Measurements from ENCODE around the gene ARHGAP15. TPM values are rescaled to one million over a fixed set of nuclear protein-coding genes. Genes with fewer than 3 reads are reported as not detected.

Gene ARHGAP15
- total RNA-seq, 1 experiment from 2014 or later = 0.26 TPM

GRCh38 chr2:143210446-143210819 lies 81.2 kb downstream of the ARHGAP15 start:
- Histone ChIP-seq H3K9me3 (replicated peaks) (no peaks in the 10 kb centered on the region), H3K27me3 (no peaks in the 10 kb centered on the region), H3K36me3 (no peaks in the 10 kb centered on the region), H3K27ac (no peak overlapping the region), H3K4me3 (no peak overlapping the region), H3K4me1 (no peaks in the 10 kb centered on the region)
- no peak for DNase-seq

DNA sequence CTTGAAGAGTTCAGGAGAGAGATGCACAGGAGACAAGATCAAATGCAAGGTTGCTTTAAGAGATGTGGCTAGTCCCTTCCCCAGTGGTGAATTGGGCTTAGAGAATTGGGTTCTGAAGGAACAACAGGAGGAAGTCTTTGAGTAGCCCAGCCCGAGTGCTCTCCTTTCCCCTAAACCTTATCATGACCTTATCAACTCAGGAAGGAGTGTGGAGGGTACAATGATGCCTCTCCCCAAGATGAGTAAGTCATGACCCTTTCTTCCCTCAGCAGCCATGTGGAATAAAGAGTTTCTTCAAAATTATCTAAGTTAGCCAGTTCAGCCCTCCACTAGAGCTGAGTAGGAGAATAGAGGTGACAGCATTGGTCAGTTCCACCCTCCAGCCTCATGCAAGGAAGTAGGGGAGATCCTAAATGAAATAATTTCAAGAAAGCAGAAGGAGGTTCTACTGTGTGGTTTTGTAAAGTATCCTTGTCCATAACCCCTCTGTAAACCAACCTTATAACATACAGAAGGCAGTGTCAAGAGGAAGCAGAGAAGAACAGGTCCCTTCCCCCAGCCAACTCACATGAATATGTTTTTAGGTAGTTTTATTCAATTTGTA lies 88.4 kb downstream of the ARHGAP15 start:
- Histone ChIP-seq H3K27me3 (no peaks in the 10 kb centered on the region), H3K4me3 (no peak overlapping the region), H3K9me3 (replicated peaks) (no peaks in the 10 kb centered on the region), H3K27ac (no peak overlapping the region), H3K4me1 (no peaks in the 10 kb centered on the region), H3K36me3 (no peaks in the 10 kb centered on the region)
- DNase-seq = no peak

DNA sequence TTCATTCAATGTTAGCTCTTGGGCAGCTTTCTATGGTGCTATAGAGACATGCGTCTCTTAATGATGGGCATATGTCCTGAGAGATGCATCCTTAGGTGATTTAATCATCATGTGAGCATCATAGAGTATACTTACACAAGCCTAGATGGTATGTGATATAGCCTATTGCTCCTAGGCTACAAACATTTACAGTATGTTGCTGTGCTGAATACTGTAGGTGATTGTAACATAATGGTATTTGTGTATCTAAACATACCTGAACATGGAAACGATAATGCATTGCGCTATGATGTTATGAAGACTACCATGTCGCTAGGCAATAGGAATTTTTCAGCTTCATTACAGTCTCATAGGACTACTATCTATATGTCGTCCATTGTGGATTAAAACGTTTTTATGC lies 89.4 kb downstream of the ARHGAP15 start:
- H3K4me3 ChIP-seq = no peak overlapping the region
- H3K36me3 ChIP-seq = no peaks in the 10 kb centered on the region
- H3K9me3 ChIP-seq (replicated peaks) = no peaks in the 10 kb centered on the region
- no peak for DNase-seq
- H3K4me1 ChIP-seq = no peaks in the 10 kb centered on the region
- no peaks in the 10 kb centered on the region for H3K27me3 ChIP-seq
- no peak overlapping the region for H3K27ac ChIP-seq

DNA sequence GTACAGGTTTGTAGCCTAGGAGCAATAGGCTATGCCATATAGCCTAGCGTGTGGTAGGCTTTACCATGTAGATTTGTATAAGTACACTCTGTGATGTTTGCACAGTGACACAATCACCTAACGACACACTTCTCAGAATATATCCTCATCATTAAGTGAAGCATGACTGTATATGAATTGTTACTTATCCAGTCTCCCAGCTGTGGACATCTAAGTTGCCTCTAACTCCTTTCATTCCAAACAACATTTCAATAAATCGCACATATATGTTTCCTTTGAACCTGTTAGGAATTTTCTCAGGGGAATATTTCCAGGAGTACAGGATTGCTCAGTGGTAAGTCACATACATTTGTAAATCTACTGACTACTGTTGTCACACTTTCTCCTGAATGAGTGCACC lies 90.0 kb downstream of the ARHGAP15 start:
- no peaks in the 10 kb centered on the region for H3K4me1 ChIP-seq
- H3K27me3 ChIP-seq = no peaks in the 10 kb centered on the region
- H3K9me3 ChIP-seq (replicated peaks) = no peaks in the 10 kb centered on the region
- DNase-seq = no peak
- H3K36me3 ChIP-seq = no peaks in the 10 kb centered on the region
- no peak overlapping the region for H3K27ac ChIP-seq
- H3K4me3 ChIP-seq = no peak overlapping the region

DNA sequence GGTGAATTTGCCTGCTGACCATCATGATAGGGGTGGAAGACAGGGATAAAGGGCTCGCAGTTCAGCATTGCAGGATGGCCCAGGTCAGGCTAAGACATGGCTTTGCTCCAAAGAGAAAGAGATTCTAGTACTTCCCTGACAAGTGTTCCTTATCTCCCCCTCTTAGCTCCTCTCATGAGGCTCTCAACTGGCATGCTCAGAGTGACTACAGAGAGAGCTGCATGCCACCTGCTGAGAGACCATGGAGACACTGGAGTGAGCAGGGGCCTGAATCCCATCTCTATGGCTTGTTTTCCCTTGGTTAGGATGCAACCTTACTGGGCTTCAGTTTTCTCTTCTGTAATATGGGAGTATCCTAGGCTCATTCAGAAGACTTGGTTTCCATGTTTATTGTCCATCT lies 94.3 kb downstream of the ARHGAP15 start:
- Histone ChIP-seq H3K27ac (no peak overlapping the region), H3K36me3 (no peaks in the 10 kb centered on the region), H3K27me3 (no peaks in the 10 kb centered on the region), H3K9me3 (replicated peaks) (no peaks in the 10 kb centered on the region), H3K4me1 (no peaks in the 10 kb centered on the region), H3K4me3 (no peak overlapping the region)
- DNase-seq = no peak

DNA sequence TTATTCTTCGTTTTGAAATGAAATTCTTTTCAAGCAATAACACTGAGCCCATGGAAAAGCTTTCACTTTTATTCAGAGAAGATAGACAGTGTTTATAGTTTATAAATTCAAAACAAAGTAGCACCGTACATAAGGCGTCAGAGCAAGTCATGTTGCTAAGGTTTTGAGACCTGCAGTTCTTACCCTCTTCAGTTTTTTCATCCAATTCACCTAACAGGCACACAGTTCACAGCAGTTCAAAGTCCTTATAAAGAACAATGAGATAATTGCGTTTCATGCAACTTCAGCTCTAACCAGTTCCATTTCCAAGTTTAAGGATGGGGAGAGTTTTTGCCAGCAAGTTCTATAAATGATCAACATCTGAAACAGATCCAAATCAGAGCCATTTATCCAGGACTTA lies 96.7 kb downstream of the ARHGAP15 start:
- Histone ChIP-seq H3K36me3 (no peaks in the 10 kb centered on the region), H3K27me3 (no peaks in the 10 kb centered on the region), H3K4me3 (no peak overlapping the region), H3K27ac (no peak overlapping the region), H3K4me1 (no peaks in the 10 kb centered on the region), H3K9me3 (replicated peaks) (no peaks in the 10 kb centered on the region)
- DNase-seq = no peak

- no peaks in the 10 kb centered on the region for H3K4me1 ChIP-seq
- no peaks in the 10 kb centered on the region for H3K9me3 ChIP-seq (replicated peaks)
- H3K27ac ChIP-seq = no peak overlapping the region
- H3K4me3 ChIP-seq = no peak overlapping the region
- DNase-seq = no peak
- no peaks in the 10 kb centered on the region for H3K36me3 ChIP-seq
- no peaks in the 10 kb centered on the region for H3K27me3 ChIP-seq
Measured at GRCh38 chr2:143226714-143227541, 97.7 kb downstream of the ARHGAP15 start.

- H3K36me3 ChIP-seq = no peaks in the 10 kb centered on the region
- DNase-seq = no peak
- H3K9me3 ChIP-seq (replicated peaks) = peaks cover 4% of the 10 kb centered on the region; the same call in 1 of the 2 replicates
- no peak overlapping the region for H3K27ac ChIP-seq
- H3K4me1 ChIP-seq = no peaks in the 10 kb centered on the region
- no peaks in the 10 kb centered on the region for H3K27me3 ChIP-seq
- H3K4me3 ChIP-seq = no peak overlapping the region
Measured at GRCh38 chr2:143229411-143229810, 100.2 kb downstream of the ARHGAP15 start.

- Histone ChIP-seq H3K4me3 (no peak overlapping the region), H3K36me3 (no peaks in the 10 kb centered on the region), H3K9me3 (replicated peaks) (peaks cover 4% of the 10 kb centered on the region; the same call in 1 of the 2 replicates), H3K27ac (no peak overlapping the region), H3K27me3 (no peaks in the 10 kb centered on the region), H3K4me1 (no peaks in the 10 kb centered on the region)
- no peak for DNase-seq
Measured at GRCh38 chr2:143229952-143230351, 100.7 kb downstream of the ARHGAP15 start.

GRCh38 chr2:143230506-143231253 lies 101.5 kb downstream of the ARHGAP15 start:
- H3K4me3 ChIP-seq = no peak overlapping the region
- H3K27me3 ChIP-seq = no peaks in the 10 kb centered on the region
- H3K36me3 ChIP-seq = no peaks in the 10 kb centered on the region
- no peaks in the 10 kb centered on the region for H3K4me1 ChIP-seq
- DNase-seq = no peak
- H3K27ac ChIP-seq = no peak overlapping the region
- H3K9me3 ChIP-seq (replicated peaks) = peaks cover 4% of the 10 kb centered on the region; the same call in 1 of the 2 replicates

DNA sequence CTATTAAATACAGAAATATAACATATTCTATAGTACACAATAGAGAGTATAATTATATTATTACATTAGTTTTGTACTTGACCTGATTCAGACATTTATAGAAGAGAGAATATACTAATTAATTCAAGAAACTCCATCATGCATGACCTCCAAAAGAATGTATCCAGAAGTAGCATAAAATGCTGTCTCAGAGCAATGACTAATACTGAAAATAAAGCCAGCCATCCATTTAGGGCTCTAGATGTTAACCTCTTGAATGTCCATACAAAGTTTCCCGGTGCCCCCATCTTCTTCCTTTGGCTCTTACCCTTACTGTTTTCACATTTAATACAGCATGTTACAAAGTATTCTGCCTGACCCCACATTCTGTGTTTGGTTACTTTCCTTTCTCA lies 102.0 kb downstream of the ARHGAP15 start:
- DNase-seq = no peak
- H3K4me1 ChIP-seq = no peaks in the 10 kb centered on the region
- no peak overlapping the region for H3K4me3 ChIP-seq
- no peaks in the 10 kb centered on the region for H3K36me3 ChIP-seq
- H3K27me3 ChIP-seq = no peaks in the 10 kb centered on the region
- no peak overlapping the region for H3K27ac ChIP-seq
- peaks cover 4% of the 10 kb centered on the region; the same call in 1 of the 2 replicates for H3K9me3 ChIP-seq (replicated peaks)

GRCh38 chr2:143237146-143237777 lies 108.0 kb downstream of the ARHGAP15 start:
- H3K27ac ChIP-seq = no peak overlapping the region
- peaks cover 4% of the 10 kb centered on the region; the same call in 1 of the 2 replicates for H3K9me3 ChIP-seq (replicated peaks)
- H3K27me3 ChIP-seq = no peaks in the 10 kb centered on the region
- no peaks in the 10 kb centered on the region for H3K4me1 ChIP-seq
- H3K4me3 ChIP-seq = no peak overlapping the region
- no peaks in the 10 kb centered on the region for H3K36me3 ChIP-seq
- DNase-seq = no peak

DNA sequence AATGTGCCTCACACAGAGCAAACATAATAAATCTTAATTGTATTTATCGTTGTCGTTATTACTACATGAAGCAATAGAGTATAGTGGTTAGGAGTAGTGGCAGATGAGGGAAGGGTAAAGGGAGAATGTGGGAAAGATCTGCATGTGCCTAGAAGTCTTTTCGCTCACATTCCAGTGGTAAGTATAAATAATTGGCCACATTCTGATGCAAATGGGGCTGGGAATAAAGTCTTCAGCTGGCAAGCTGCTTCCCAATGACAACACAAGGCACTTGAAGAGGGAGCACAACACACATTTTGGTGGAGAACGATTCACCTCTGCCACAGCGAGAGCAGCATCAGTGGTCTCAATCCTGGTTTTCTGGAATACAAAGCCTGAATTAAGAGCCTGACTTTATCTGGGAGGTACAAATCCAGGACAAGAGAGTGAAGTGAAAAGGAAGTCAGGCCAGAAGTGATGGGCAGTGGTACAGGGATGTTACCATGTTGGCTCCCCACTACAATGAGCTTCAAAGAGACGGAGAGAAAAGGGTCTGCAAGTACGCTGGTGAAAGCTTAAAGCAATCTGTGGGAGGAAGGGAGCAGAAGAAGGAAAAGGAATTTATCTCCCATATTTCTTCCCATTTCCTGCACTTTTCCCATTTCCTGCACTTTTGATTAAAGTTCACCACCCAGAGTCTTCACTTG lies 112.3 kb downstream of the ARHGAP15 start:
- no peaks in the 10 kb centered on the region for H3K36me3 ChIP-seq
- H3K4me1 ChIP-seq = no peaks in the 10 kb centered on the region
- H3K27ac ChIP-seq = no peak overlapping the region
- no peaks in the 10 kb centered on the region for H3K9me3 ChIP-seq (replicated peaks)
- H3K4me3 ChIP-seq = no peak overlapping the region
- DNase-seq = no peak
- no peaks in the 10 kb centered on the region for H3K27me3 ChIP-seq

GRCh38 chr2:143246246-143246645 lies 117.0 kb downstream of the ARHGAP15 start:
- no peaks in the 10 kb centered on the region for H3K9me3 ChIP-seq (replicated peaks)
- DNase-seq = no peak
- no peaks in the 10 kb centered on the region for H3K36me3 ChIP-seq
- H3K27ac ChIP-seq = no peak overlapping the region
- H3K27me3 ChIP-seq = no peaks in the 10 kb centered on the region
- H3K4me3 ChIP-seq = no peak overlapping the region
- no peaks in the 10 kb centered on the region for H3K4me1 ChIP-seq
